Mononuclear cell (primary cell): ENCODE measurements around the gene SFT2D1. TPM values are rescaled to one million over a fixed set of nuclear protein-coding genes. Genes with fewer than 3 reads are reported as not detected.

ENCODE experiments used
- H3K27me3 ChIP-seq: 2 replicates; pipeline ENCODE4 v1.6.0; 2011; ENCODE audit warnings: low read length, control low read depth; ENCODE audit not compliant: insufficient read depth
- H3K4me1 ChIP-seq: 2 replicates; pipeline ENCODE4 v1.5.1; 2011; ENCODE audit warnings: mild to moderate bottlenecking, low read length, control low read depth; ENCODE audit not compliant: insufficient read depth
- H3K4me3 ChIP-seq: 2 replicates; pipeline ENCODE4 v1.5.1; 2011; ENCODE audit warnings: mild to moderate bottlenecking, low read length, moderate library complexity
- H3K9me3 ChIP-seq: 2 replicates; pipeline ENCODE4 v1.5.1; 2011; ENCODE audit warnings: low read depth, mild to moderate bottlenecking, control low read depth, low read length
- total RNA-seq: library from RNA; depleted of rRNA; stranded (reverse); fragments of >200 nt; gene quantifications from one replicate; pipeline ENCODE4 v1.2.3, GENCODE V29; 2012

Gene SFT2D1
- total RNA-seq, 1 donor, result 14.2 TPM

- Histone ChIP-seq H3K4me1 (peaks cover 42% of the 10 kb centered on the region), H3K27me3 (no peaks in the 10 kb centered on the region), H3K9me3 (no peaks in the 10 kb centered on the region), H3K4me3 (no peak overlapping the region)
Observed at GRCh38 chr6:166331503-166332415, 10.6 kb downstream of the SFT2D1 start.

- Histone ChIP-seq H3K27me3 (no peaks in the 10 kb centered on the region), H3K4me1 (peaks cover 45% of the 10 kb centered on the region), H3K9me3 (no peaks in the 10 kb centered on the region)
Observed at GRCh38 chr6:166330612-166331011, 11.7 kb downstream of the SFT2D1 start.

GRCh38 chr6:166325383-166326042 lies 16.8 kb downstream of the SFT2D1 start:
- Histone ChIP-seq H3K4me3 (no peak overlapping the region), H3K4me1 (peaks cover 9% of the 10 kb centered on the region), H3K27me3 (no peaks in the 10 kb centered on the region), H3K9me3 (no peaks in the 10 kb centered on the region)

More at GRCh38 chr6:166330612-166331011, 11.7 kb downstream of the SFT2D1 start:
- H3K4me3 ChIP-seq, result no peak overlapping the region

- Histone ChIP-seq H3K9me3 (no peaks in the 10 kb centered on the region), H3K4me3 (no peak overlapping the region), H3K4me1 (peaks cover 9% of the 10 kb centered on the region), H3K27me3 (no peaks in the 10 kb centered on the region)
Observed at GRCh38 chr6:166323395-166323794, 18.9 kb downstream of the SFT2D1 start.

GRCh38 chr6:166318649-166319600 lies 23.4 kb downstream of the SFT2D1 start:
- no peaks in the 10 kb centered on the region for H3K9me3 ChIP-seq
- H3K4me3 ChIP-seq, result no peak overlapping the region
- H3K4me1 ChIP-seq, result no peaks in the 10 kb centered on the region
- no peaks in the 10 kb centered on the region for H3K27me3 ChIP-seq

- H3K27me3 ChIP-seq, result no peaks in the 10 kb centered on the region
Observed at GRCh38 chr6:166318227-166318626, 24.1 kb downstream of the SFT2D1 start.

GRCh38 chr6:166317261-166318212 lies 24.8 kb downstream of the SFT2D1 start:
- Histone ChIP-seq H3K4me1 (no peaks in the 10 kb centered on the region), H3K27me3 (no peaks in the 10 kb centered on the region), H3K4me3 (no peak overlapping the region), H3K9me3 (no peaks in the 10 kb centered on the region)

More at GRCh38 chr6:166318227-166318626, 24.1 kb downstream of the SFT2D1 start:
- H3K9me3 ChIP-seq, result no peaks in the 10 kb centered on the region
- H3K4me3 ChIP-seq, result no peak overlapping the region
- H3K4me1 ChIP-seq, result no peaks in the 10 kb centered on the region

GRCh38 chr6:166315436-166315835 lies 26.9 kb downstream of the SFT2D1 start:
- Histone ChIP-seq H3K27me3 (no peaks in the 10 kb centered on the region), H3K4me1 (no peaks in the 10 kb centered on the region), H3K9me3 (no peaks in the 10 kb centered on the region), H3K4me3 (no peak overlapping the region)

GRCh38 chr6:166314454-166314853 lies 27.9 kb downstream of the SFT2D1 start:
- H3K9me3 ChIP-seq, result no peaks in the 10 kb centered on the region
- no peak overlapping the region for H3K4me3 ChIP-seq
- peaks cover 6% of the 10 kb centered on the region for H3K27me3 ChIP-seq
- no peaks in the 10 kb centered on the region for H3K4me1 ChIP-seq

- Histone ChIP-seq H3K9me3 (no peaks in the 10 kb centered on the region), H3K4me1 (peaks cover 3% of the 10 kb centered on the region), H3K4me3 (no peak overlapping the region), H3K27me3 (peaks cover 16% of the 10 kb centered on the region)
Observed at GRCh38 chr6:166313255-166314070, 28.9 kb downstream of the SFT2D1 start.

GRCh38 chr6:166312832-166313231 lies 29.5 kb downstream of the SFT2D1 start:
- peaks cover 7% of the 10 kb centered on the region for H3K4me1 ChIP-seq
- no peak overlapping the region for H3K4me3 ChIP-seq
- peaks cover 20% of the 10 kb centered on the region for H3K27me3 ChIP-seq
- no peaks in the 10 kb centered on the region for H3K9me3 ChIP-seq

- Histone ChIP-seq H3K4me3 (no peak overlapping the region), H3K9me3 (no peaks in the 10 kb centered on the region), H3K4me1 (peaks cover 7% of the 10 kb centered on the region), H3K27me3 (peaks cover 36% of the 10 kb centered on the region)
Observed at GRCh38 chr6:166310634-166311033, 31.7 kb downstream of the SFT2D1 start.

- Histone ChIP-seq H3K4me3 (no peak overlapping the region), H3K27me3 (peaks cover 43% of the 10 kb centered on the region), H3K4me1 (peaks cover 7% of the 10 kb centered on the region), H3K9me3 (no peaks in the 10 kb centered on the region)
Observed at GRCh38 chr6:166309977-166310376, 32.4 kb downstream of the SFT2D1 start.
